Measurements from ENCODE around the gene DUSP5.

- TF ChIP-seq USF1 (IDR thresholded peaks at IDR 0.05), result no peak
- TF ChIP-seq CEBPB (IDR thresholded peaks at IDR 0.05), result no peak
- no peak; the same call in none of the 2 replicates for TF ChIP-seq MAX (IDR thresholded peaks at IDR 0.05)
- TF ChIP-seq RAD21 (IDR thresholded peaks at IDR 0.05; ENCODE audit: low read depth), result peak; percentile 14; the same call in 1 of the 2 replicates
- TF ChIP-seq EP300 (IDR thresholded peaks at IDR 0.05; ENCODE audit: borderline replicate concordance), result no peak; the same call in 1 of the 2 replicates
- TF ChIP-seq TAF1 (IDR thresholded peaks at IDR 0.05; ENCODE audit: low read depth), result peak; percentile 90
- TF ChIP-seq YY1 (IDR thresholded peaks at IDR 0.05; ENCODE audit: low read depth), result no peak
- TF ChIP-seq TCF12 (IDR thresholded peaks at IDR 0.05; ENCODE audit: low read depth), result no peak; the same call in none of the 2 replicates
- TF ChIP-seq REST (IDR thresholded peaks at IDR 0.05; ENCODE audit: low read depth), result no peak
Measured at GRCh38 chr10:110497438-110498086, at the start of gene DUSP5.

Measured in Ishikawa (cell line).